Type B pancreatic cell (in vitro differentiated cells): Measurements from ENCODE around the gene COL4A6. TPM values are rescaled to one million over a fixed set of nuclear protein-coding genes. Genes with fewer than 3 reads are reported as not detected.

Experiments used
- DNase-seq: peaks from one replicate; pipeline ENCODE4 v3.0.0; 2021; ENCODE audit warnings: mixed read lengths; ENCODE audit not compliant: unreplicated experiment; ENCODE audit errors: extremely low spot score
- H3K27ac Mint-ChIP-seq: 2 replicates; pipeline ENCODE4 v1.8.0; 2021; ENCODE audit warnings: mild to moderate bottlenecking, mixed read lengths
- H3K27me3 Mint-ChIP-seq: 2 replicates; pipeline ENCODE4 v1.8.0; 2021; ENCODE audit warnings: mixed read lengths
- H3K36me3 Mint-ChIP-seq: 2 replicates; pipeline ENCODE4 v1.8.0; 2021; ENCODE audit warnings: mixed read lengths
- H3K4me1 Mint-ChIP-seq: one replicate; pipeline ENCODE4 v1.8.0; 2021; ENCODE audit warnings: mixed read lengths; ENCODE audit not compliant: unreplicated experiment
- H3K4me3 Mint-ChIP-seq: 2 replicates; pipeline ENCODE4 v1.8.0; 2021; ENCODE audit warnings: mild to moderate bottlenecking, mixed read lengths
- H3K9me3 Mint-ChIP-seq: 2 replicates; pipeline ENCODE4 v1.8.0; 2021; ENCODE audit warnings: mixed read lengths
- CTCF ChIP-seq: fragments of 200-600 bp; sonication (generic); conservative IDR thresholded peaks from 2 replicates; pipeline ENCODE4 v1.5.0; 2021; ENCODE audit warnings: antibody characterized with exemption, mild to moderate bottlenecking
- total RNA-seq: library from RNA; stranded (reverse); gene quantifications from 2 replicates; pipeline ENCODE4 v1.2.1, GENCODE V29; 2021; ENCODE audit warnings: low replicate concordance

The COL4A6 gene
- total RNA-seq, 1 donor from 2014 or later, result 51.7 TPM

- H3K27ac Mint-ChIP-seq, result peak overlapping the region; percentile 26
- no peaks in the 10 kb centered on the region for H3K27me3 Mint-ChIP-seq
- H3K4me3 Mint-ChIP-seq, result no peak overlapping the region
- H3K4me1 Mint-ChIP-seq, result no peaks in the 10 kb centered on the region
- DNase-seq, result no peak
- peaks cover 5% of the 10 kb centered on the region for H3K36me3 Mint-ChIP-seq
- peaks cover 5% of the 10 kb centered on the region for H3K9me3 Mint-ChIP-seq
- peak; percentile 68 for TF ChIP-seq CTCF
Observed at GRCh38 chrX:108165383-108166111, 272.7 kb downstream of the COL4A6 start.

GRCh38 chrX:108163333-108164082 lies 274.7 kb downstream of the COL4A6 start:
- Mint-ChIP-seq H3K9me3 (peaks cover 5% of the 10 kb centered on the region), H3K4me1 (no peaks in the 10 kb centered on the region), H3K36me3 (peaks cover 5% of the 10 kb centered on the region), H3K4me3 (no peak overlapping the region), H3K27ac (no peak overlapping the region), H3K27me3 (no peaks in the 10 kb centered on the region)
- no peak for TF ChIP-seq CTCF
- no peak for DNase-seq

- Mint-ChIP-seq H3K4me3 (no peak overlapping the region), H3K36me3 (peaks cover 5% of the 10 kb centered on the region), H3K27ac (no peak overlapping the region), H3K4me1 (no peaks in the 10 kb centered on the region), H3K27me3 (no peaks in the 10 kb centered on the region), H3K9me3 (peaks cover 5% of the 10 kb centered on the region)
- TF ChIP-seq CTCF, result no peak
- no peak for DNase-seq
Observed at GRCh38 chrX:108162265-108162664, 276.0 kb downstream of the COL4A6 start.

GRCh38 chrX:108160309-108160708 lies 277.9 kb downstream of the COL4A6 start:
- peaks cover 8% of the 10 kb centered on the region for H3K36me3 Mint-ChIP-seq
- no peak overlapping the region for H3K27ac Mint-ChIP-seq
- no peak overlapping the region for H3K4me3 Mint-ChIP-seq
- DNase-seq, result no peak
- no peaks in the 10 kb centered on the region for H3K27me3 Mint-ChIP-seq
- no peaks in the 10 kb centered on the region for H3K4me1 Mint-ChIP-seq
- TF ChIP-seq CTCF, result no peak
- peaks cover 5% of the 10 kb centered on the region for H3K9me3 Mint-ChIP-seq

- Mint-ChIP-seq H3K4me3 (no peak overlapping the region), H3K27me3 (no peaks in the 10 kb centered on the region), H3K9me3 (peaks cover 5% of the 10 kb centered on the region), H3K27ac (no peak overlapping the region), H3K4me1 (no peaks in the 10 kb centered on the region), H3K36me3 (peaks cover 8% of the 10 kb centered on the region)
- DNase-seq, result no peak
- TF ChIP-seq CTCF, result no peak
Observed at GRCh38 chrX:108159028-108159670, 279.1 kb downstream of the COL4A6 start.
